HepG2 (cell line): ENCODE results near the gene SYNGR1. TPM values are rescaled to one million over a fixed set of nuclear protein-coding genes. Genes with fewer than 3 reads are reported as not detected.

Source experiments
- ASH2L ChIP-seq: fragments of 300-600, 200-600 bp; sonication (generic); IDR thresholded peaks from 2 replicates; pipeline ENCODE4 v1.7.0; 2017; ENCODE audit warnings: low read depth, mild to moderate bottlenecking, moderate library complexity, mixed read lengths, low read length; ENCODE audit not compliant: insufficient read length
- GTF3A ChIP-seq: sonication (generic); formaldehyde crosslinking; conservative IDR thresholded peaks from 2 replicates; pipeline ENCODE4 v1.4.0; 2020; ENCODE audit warnings: mild to moderate bottlenecking, missing genetic modification reagents
- KAT8 ChIP-seq: IDR thresholded peaks from 2 replicates; pipeline ENCODE4 v1.6.1; 2016; ENCODE audit warnings: missing genetic modification reagents, missing compliant biosample characterization
- KDM2A ChIP-seq: sonication (generic); formaldehyde crosslinking; IDR thresholded peaks from 2 replicates; pipeline ENCODE4 v1.4.0; 2020; ENCODE audit warnings: low read depth, missing genetic modification reagents, borderline replicate concordance
- MXD4 ChIP-seq: IDR thresholded peaks from 2 replicates; pipeline ENCODE4 v1.6.1; 2016; ENCODE audit warnings: mild to moderate bottlenecking, missing biosample characterization, missing genetic modification reagents
- NR2F2 ChIP-seq: IDR thresholded peaks from 2 replicates; pipeline ENCODE4 v1.6.1; 2012; ENCODE audit warnings: low read depth, inconsistent platforms, borderline replicate concordance
- PBX2 ChIP-seq: IDR thresholded peaks from 2 replicates; pipeline ENCODE4 v1.6.1; 2016; ENCODE audit warnings: control low read depth
- RBM22 ChIP-seq: fragments of 200-400 bp; formaldehyde crosslinking; optimal IDR thresholded peaks from 2 replicates; pipeline ENCODE3; 2017; ENCODE audit warnings: mild to moderate bottlenecking, low read length, moderate library complexity
- RXRA ChIP-seq: sonication (generic); formaldehyde crosslinking; IDR thresholded peaks from 2 replicates; pipeline ENCODE4 v1.5.1; 2020; ENCODE audit warnings: missing genetic modification reagents
- SATB2 ChIP-seq: sonication (generic); formaldehyde crosslinking; IDR thresholded peaks from 2 replicates; pipeline ENCODE4 v1.5.0; 2020; ENCODE audit warnings: missing genetic modification reagents
- SKIL ChIP-seq: sonication (generic); formaldehyde crosslinking; IDR thresholded peaks from 2 replicates; pipeline ENCODE4 v1.8.0; 2022; ENCODE audit warnings: missing genetic modification reagents, mild to moderate bottlenecking, moderate library complexity, borderline replicate concordance
- SOX5 ChIP-seq: IDR thresholded peaks from 2 replicates; pipeline ENCODE4 v1.6.1; 2016; ENCODE audit warnings: borderline replicate concordance
- TCF7 ChIP-seq: sonication (generic); IDR thresholded peaks from 2 replicates; pipeline ENCODE4 v1.6.1; 2016; ENCODE audit warnings: antibody characterized with exemption, low read depth
- YY1 ChIP-seq: IDR thresholded peaks from 2 replicates; pipeline ENCODE4 v1.6.1; 2011; ENCODE audit warnings: low read length, low read depth, moderate library complexity, mild to moderate bottlenecking; ENCODE audit not compliant: insufficient read depth, insufficient replicate concordance
- ZBTB7A ChIP-seq: sonication (generic); formaldehyde crosslinking; IDR thresholded peaks from 2 replicates; pipeline ENCODE4 v1.8.0; 2022; ENCODE audit warnings: mild to moderate bottlenecking, missing genetic modification reagents
- ZNF180 ChIP-seq: sonication (generic); formaldehyde crosslinking; IDR thresholded peaks from 2 replicates; pipeline ENCODE4 v1.4.0; 2020; ENCODE audit warnings: low read depth, missing genetic modification reagents, borderline replicate concordance
- ZNF510 ChIP-seq: sonication (generic); formaldehyde crosslinking; IDR thresholded peaks from 2 replicates; pipeline ENCODE4 v1.4.0; 2020; ENCODE audit warnings: low read depth, mild to moderate bottlenecking, missing genetic modification reagents
- ZNF543 ChIP-seq: sonication (generic); formaldehyde crosslinking; IDR thresholded peaks from 2 replicates; pipeline ENCODE4 v1.4.0; 2020; ENCODE audit warnings: mild to moderate bottlenecking, missing genetic modification reagents
- ZNF687 ChIP-seq: sonication (generic); formaldehyde crosslinking; IDR thresholded peaks from 2 replicates; pipeline ENCODE4 v1.5.1; 2020; ENCODE audit warnings: mild to moderate bottlenecking, missing genetic modification reagents, moderate library complexity
- polyA plus RNA-seq, 8 experiments: library from polyadenylated mRNA; depleted of rRNA in 3 of 8; stranded (reverse) in 7 of 8; unstranded in 1 of 8; fragments of >200 nt; fragmentation: Illumina TruSeq in 4 of 8; extraction: Trizol in 4 of 8; gene quantifications; 2 replicates each; pipeline versions ENCODE4 v1.2.1 to v1.2.3, GENCODE V29; 2011 to 2016; ENCODE audit warnings: low read depth in 4 of 8, missing spikeins in 1 of 8, mixed read lengths in 1 of 8; ENCODE audit not compliant: insufficient read depth in 1 of 8
- total RNA-seq, 5 experiments: library from RNA; depleted of rRNA; stranded (reverse); fragments of >200 nt; fragmentation: Illumina TruSeq; extraction: Trizol; gene quantifications; 2 replicates each; pipeline ENCODE4 v1.2.3, GENCODE V29; 2016; ENCODE audit warnings: low read depth in 1 of 5

Gene SYNGR1
- total and polyA plus RNA-seq, 2 of the 13 experiments (the other 11 are each of a cell fraction or from before 2014, with no cell fraction given), result 0.27 to 2.7 TPM

DNA sequence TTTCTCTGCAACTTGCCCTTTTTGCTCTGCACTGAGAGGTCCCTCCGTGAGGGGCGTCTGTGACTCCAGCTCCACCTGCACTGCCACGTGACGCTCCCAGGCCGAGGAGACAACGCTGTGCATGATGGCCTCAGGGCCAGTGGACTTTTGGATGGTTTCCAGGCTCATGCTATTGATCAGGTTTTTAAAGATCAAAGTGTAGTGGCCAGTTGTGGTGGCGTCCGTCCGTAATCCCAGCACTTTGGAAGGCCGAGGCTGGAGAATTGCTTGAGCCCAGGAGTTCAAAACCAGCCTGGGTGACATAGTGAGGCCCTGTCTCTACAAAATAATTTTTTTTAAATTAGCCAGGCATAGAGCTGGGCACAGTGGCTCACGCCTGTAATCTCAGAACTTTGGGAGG, 46.4 kb upstream of the SYNGR1 start (continued):
- peak; percentile 14 for TF ChIP-seq ASH2L
- TF ChIP-seq GTF3A, result no peak
- TF ChIP-seq SOX5, result peak; percentile 89
- TF ChIP-seq TCF7, result peak; percentile 89
- TF ChIP-seq SKIL (CRISPR knock-in tag), result peak; percentile 84
- TF ChIP-seq RBM22, result no peak
- TF ChIP-seq ZNF510 (CRISPR knock-in tag), result no peak
- peak; percentile 88 for TF ChIP-seq ZNF687 (CRISPR knock-in tag)
- TF ChIP-seq NR2F2, result 0 out of 2 replicates have a peak, but pooled peaks have one; percentile 38
- no peak for TF ChIP-seq ZNF543 (CRISPR knock-in tag)
- TF ChIP-seq KAT8 (CRISPR knock-in tag), result peak; percentile 70
- TF ChIP-seq SATB2 (CRISPR knock-in tag), result 0 out of 2 replicates have a peak, but pooled peaks have one; percentile 39
- peak; percentile 43; the same call in 1 of the 2 replicates for TF ChIP-seq MXD4 (CRISPR knock-in tag)
- no peak for TF ChIP-seq ZNF180 (CRISPR knock-in tag)
- TF ChIP-seq KDM2A, result peak; percentile 51; the same call in 1 of the 2 replicates
- peak; percentile 63; the same call in 1 of the 2 replicates for TF ChIP-seq RXRA
- TF ChIP-seq PBX2 (CRISPR knock-in tag), result no peak
- peak; percentile 85; the same call in 1 of the 2 replicates for TF ChIP-seq ZBTB7A (CRISPR knock-in tag)
- TF ChIP-seq YY1, result peak; percentile 66
